KOPT-K1 (cell line): ENCODE data around the gene SETBP1.

Experiments used
- H3K27ac ChIP-seq: fragments of 200-600 bp; sonication (generic); 2 replicates; pipeline ENCODE4 v1.5.1; 2016; ENCODE audit warnings: antibody characterized with exemption, mild to moderate bottlenecking, low read depth, low read length; ENCODE audit not compliant: poor library complexity, severe bottlenecking
- H3K36me3 ChIP-seq: fragments of 200-600 bp; sonication (generic); 2 replicates; pipeline ENCODE4 v1.5.1; 2017; ENCODE audit warnings: antibody characterized with exemption, mild to moderate bottlenecking, low read length, moderate library complexity; ENCODE audit not compliant: insufficient read depth
- H3K9me3 ChIP-seq: fragments of 200-600 bp; sonication (generic); 2 replicates; pipeline ENCODE4 v1.5.1; 2017; ENCODE audit warnings: antibody characterized with exemption, low read length, mild to moderate bottlenecking; ENCODE audit not compliant: insufficient read depth, poor library complexity, severe bottlenecking

Gene SETBP1

GRCh38 chr18:44842588-44843412, 162.1 kb downstream of the SETBP1 start:
- Histone ChIP-seq H3K27ac (no peak overlapping the region), H3K9me3 (no peaks in the 10 kb centered on the region), H3K36me3 (no peaks in the 10 kb centered on the region)

- H3K36me3 ChIP-seq: no peaks in the 10 kb centered on the region
- no peaks in the 10 kb centered on the region for H3K9me3 ChIP-seq
- no peak overlapping the region for H3K27ac ChIP-seq
Measured at GRCh38 chr18:44844486-44844885, 163.8 kb downstream of the SETBP1 start.

- Histone ChIP-seq H3K36me3 (no peaks in the 10 kb centered on the region), H3K27ac (no peak overlapping the region), H3K9me3 (no peaks in the 10 kb centered on the region)
Measured at GRCh38 chr18:44846450-44846849, 165.8 kb downstream of the SETBP1 start.

- H3K27ac ChIP-seq: no peak overlapping the region
Measured at GRCh38 chr18:44848644-44849335, 168.1 kb downstream of the SETBP1 start.

GRCh38 chr18:44849361-44849760, 168.7 kb downstream of the SETBP1 start:
- H3K36me3 ChIP-seq: no peaks in the 10 kb centered on the region
- no peak overlapping the region for H3K27ac ChIP-seq
- no peaks in the 10 kb centered on the region for H3K9me3 ChIP-seq

More at GRCh38 chr18:44848644-44849335, 168.1 kb downstream of the SETBP1 start:
- Histone ChIP-seq H3K36me3 (no peaks in the 10 kb centered on the region), H3K9me3 (no peaks in the 10 kb centered on the region)

- H3K9me3 ChIP-seq: no peaks in the 10 kb centered on the region
- H3K36me3 ChIP-seq: no peaks in the 10 kb centered on the region
- H3K27ac ChIP-seq: no peak overlapping the region
Measured at GRCh38 chr18:44850001-44850400, 169.3 kb downstream of the SETBP1 start.

GRCh38 chr18:44851856-44852621, 171.4 kb downstream of the SETBP1 start:
- no peaks in the 10 kb centered on the region for H3K36me3 ChIP-seq

GRCh38 chr18:44852818-44853217, 172.1 kb downstream of the SETBP1 start:
- Histone ChIP-seq H3K9me3 (no peaks in the 10 kb centered on the region), H3K27ac (no peak overlapping the region), H3K36me3 (no peaks in the 10 kb centered on the region)

More at GRCh38 chr18:44851856-44852621, 171.4 kb downstream of the SETBP1 start:
- Histone ChIP-seq H3K9me3 (no peaks in the 10 kb centered on the region), H3K27ac (no peak overlapping the region)

- Histone ChIP-seq H3K36me3 (no peaks in the 10 kb centered on the region), H3K27ac (no peak overlapping the region), H3K9me3 (no peaks in the 10 kb centered on the region)
Measured at GRCh38 chr18:44853430-44853829, 172.7 kb downstream of the SETBP1 start.

- Histone ChIP-seq H3K27ac (no peak overlapping the region), H3K36me3 (no peaks in the 10 kb centered on the region)
Measured at GRCh38 chr18:44855681-44856080, 175.0 kb downstream of the SETBP1 start.

GRCh38 chr18:44856157-44856556, 175.5 kb downstream of the SETBP1 start:
- H3K36me3 ChIP-seq: no peaks in the 10 kb centered on the region
- H3K27ac ChIP-seq: no peak overlapping the region
- H3K9me3 ChIP-seq: no peaks in the 10 kb centered on the region

More at GRCh38 chr18:44855681-44856080, 175.0 kb downstream of the SETBP1 start:
- H3K9me3 ChIP-seq: no peaks in the 10 kb centered on the region

GRCh38 chr18:44857081-44857480, 176.4 kb downstream of the SETBP1 start:
- H3K36me3 ChIP-seq: no peaks in the 10 kb centered on the region
- no peaks in the 10 kb centered on the region for H3K9me3 ChIP-seq
- no peak overlapping the region for H3K27ac ChIP-seq

GRCh38 chr18:44857744-44858491, 177.2 kb downstream of the SETBP1 start:
- no peaks in the 10 kb centered on the region for H3K9me3 ChIP-seq
- H3K27ac ChIP-seq: no peak overlapping the region
- no peaks in the 10 kb centered on the region for H3K36me3 ChIP-seq

GRCh38 chr18:44859263-44859662, 178.6 kb downstream of the SETBP1 start:
- no peak overlapping the region for H3K27ac ChIP-seq
- no peaks in the 10 kb centered on the region for H3K9me3 ChIP-seq
- no peaks in the 10 kb centered on the region for H3K36me3 ChIP-seq
